Psoas muscle (tissue), 8 donors: Measurements from ENCODE around the gene TUBE1. TPM values are rescaled to one million over a fixed set of nuclear protein-coding genes. Genes with fewer than 3 reads are reported as not detected.

Experiments used
- ATAC-seq, 4 donors: fragments of 200-7000 bp; cut with Tn5 transposase; one replicate each; pipeline ENCODE4 v1.9.1; 2020; ENCODE audit warnings: moderate library complexity in 3 of 4, mild to moderate bottlenecking in 2 of 4
- DNase-seq, 2 donors: peaks; one replicate each; pipeline ENCODE4 v3.0.0-alpha.2; 2020
- H3K27ac ChIP-seq: fragments of 200-600 bp; one replicate; pipeline ENCODE4 v1.8.0; 2022
- H3K27me3 ChIP-seq, 3 donors: fragments of 200-600 bp in 1 of 3; one replicate each; pipeline versions ENCODE4 v1.6.1 to v1.8.0; 2013 to 2022; ENCODE audit warnings: low read length in 2 of 3, mild to moderate bottlenecking in 2 of 3, moderate library complexity in 1 of 3; ENCODE audit not compliant: insufficient read depth in 3 of 3
- H3K36me3 ChIP-seq, 2 donors: fragments of 200-600 bp in 1 of 2; one replicate each; pipeline versions ENCODE4 v1.6.1 to v1.8.0; 2013 to 2022; ENCODE audit warnings: low read depth in 1 of 2, mild to moderate bottlenecking in 1 of 2, moderate library complexity in 1 of 2; ENCODE audit not compliant: insufficient read depth in 1 of 2
- H3K4me1 ChIP-seq: fragments of 200-600 bp; one replicate; pipeline ENCODE4 v1.8.0; 2022
- H3K4me3 ChIP-seq: fragments of 200-600 bp; one replicate; pipeline ENCODE4 v1.8.0; 2022; ENCODE audit warnings: mild to moderate bottlenecking
- H3K9me3 ChIP-seq: fragments of 200-600 bp; one replicate; pipeline ENCODE4 v1.8.0; 2022
- CTCF ChIP-seq: fragments of 200-600 bp; IDR thresholded peaks from one replicate; pipeline ENCODE4 v1.8.0; 2022; ENCODE audit warnings: antibody characterized with exemption
- WGBS, 3 donors: extraction: QIAGEN DNeasy Blood & Tissue Kit; methylation state at CpG; one replicate each; pipeline versions ENCODE4 v1.1.6 to v1.1.7; 2013; 5-methylcytosine and 5-hydroxymethylcytosine counted together
- intact Hi-C, 2 donors: fragments of 100-400 bp; cut with DNase I; formaldehyde crosslinking; loops; one replicate each; pipeline versions ENCODE4 v1.11.0 to v1.14.2; 2022
- polyA plus RNA-seq, 3 donors: library from polyadenylated mRNA; stranded (reverse); fragments of 200-250 nt; gene quantifications; one replicate each; pipeline ENCODE4 v1.2.3, GENCODE V29; 2013
- total RNA-seq, 4 donors: library from RNA; stranded (reverse); fragmentation: NEBNext Ultra II Directional in 2 of 4; extraction: Animal tissue kit (Norgen Biotek cat#: 25700) in 2 of 4; gene quantifications; one replicate each; pipeline versions ENCODE4 v1.2.1 to v1.2.4, GENCODE V29; 2021 to 2023
- donor health status: healthy with polysubstance abuse.
- donor health status: DM: no; HTN: no; CAD: no; lungs with moderate emphysema.
- donor health status: Bipolar disorder and iron deficiency.
- donor health status: healthy.
- donor health status: DM: yes; HTN: yes; CAD: no.
- donor health status: DM: no; HTN: no; CAD: no.
- donor health status: DM: no; HTN: no; CAD: no.
- donor health status: DM: yes; HTN: yes; CAD: no.

TUBE1 gene
- total and polyA plus RNA-seq, 7 donors: 4.7 to 7.0 (median 5.9) TPM

- DNase-seq: no peak
- no peak for ATAC-seq
- Histone ChIP-seq H3K4me3 (no peak overlapping the region), H3K27me3 (peaks cover 0 to 4% (median 0%) of the 10 kb centered on the region in 3 donors), H3K36me3 (no peaks in the 10 kb centered on the region), H3K27ac (no peak overlapping the region), H3K4me1 (no peaks in the 10 kb centered on the region), H3K9me3 (no peaks in the 10 kb centered on the region)
- intact Hi-C loops: no loop called here
- no peak for TF ChIP-seq CTCF
- WGBS, 3 donors: 68 to 80% (median 79%) methylated on average over 6 of the region's 6 CpGs
Measured at GRCh38 chr6:112032728-112033127, 54.6 kb downstream of the TUBE1 start.

- Histone ChIP-seq H3K9me3 (no peaks in the 10 kb centered on the region), H3K4me3 (no peak overlapping the region), H3K4me1 (no peaks in the 10 kb centered on the region), H3K27me3 (peaks cover 0 to 2% (median 0%) of the 10 kb centered on the region in 3 donors), H3K27ac (no peak overlapping the region), H3K36me3 (no peaks in the 10 kb centered on the region)
- peak in 1 of 4 donors; percentile 48 for ATAC-seq
- TF ChIP-seq CTCF: no peak
- WGBS, 3 donors: 48 to 62% (median 52%) methylated on average over 6 of the region's 6 CpGs
- intact Hi-C loops: no loop called here
- DNase-seq: no peak
Measured at GRCh38 chr6:112031960-112032359, 55.3 kb downstream of the TUBE1 start.

GRCh38 chr6:112030961-112031660, 56.2 kb downstream of the TUBE1 start:
- H3K9me3 ChIP-seq: no peaks in the 10 kb centered on the region
- H3K4me3 ChIP-seq: no peak overlapping the region
- WGBS, 3 donors: 32 to 45% (median 37%) methylated on average over 3 of the region's 3 CpGs
- TF ChIP-seq CTCF: no peak
- ATAC-seq (no peak), DNase-seq (no peak)
- H3K4me1 ChIP-seq: no peaks in the 10 kb centered on the region
- no peaks in the 10 kb centered on the region for H3K27me3 ChIP-seq
- no peak overlapping the region for H3K27ac ChIP-seq
- intact Hi-C loops: no loop called here
- no peaks in the 10 kb centered on the region for H3K36me3 ChIP-seq

GRCh38 chr6:112030206-112030960, 56.9 kb downstream of the TUBE1 start:
- H3K27ac ChIP-seq: no peak overlapping the region
- no peak for DNase-seq
- intact Hi-C loops: no loop called here
- H3K4me1 ChIP-seq: no peaks in the 10 kb centered on the region
- H3K36me3 ChIP-seq: no peaks in the 10 kb centered on the region
- H3K4me3 ChIP-seq: no peak overlapping the region
- WGBS, 3 donors: 60 to 86% (median 64%) methylated on average over 7 of the region's 7 CpGs
- ATAC-seq: no peak
- no peaks in the 10 kb centered on the region for H3K27me3 ChIP-seq
- TF ChIP-seq CTCF: no peak
- no peaks in the 10 kb centered on the region for H3K9me3 ChIP-seq
